PC-3 (cell line): ENCODE results near the gene GCH1.

ENCODE experiments used
- CTCF ChIP-seq: fragments of 300-600 bp; sonication (generic); conservative IDR thresholded peaks from 2 replicates; pipeline ENCODE4 v1.5.1; 2017; ENCODE audit warnings: antibody characterized with exemption, low read depth, mild to moderate bottlenecking, low read length
- EZH2 ChIP-seq: fragments of 300-600 bp; sonication (generic); IDR thresholded peaks from one replicate; pipeline ENCODE4 v1.6.1; 2017; ENCODE audit warnings: antibody characterized with exemption, mild to moderate bottlenecking, low read length; ENCODE audit not compliant: unreplicated experiment
- EZH2phosphoT487 ChIP-seq: fragments of 300-600 bp; sonication (generic); IDR thresholded peaks from 2 replicates; pipeline ENCODE4 v1.6.1; 2018; ENCODE audit warnings: mild to moderate bottlenecking, antibody characterized with exemption, low read length, borderline replicate concordance

- TF ChIP-seq CTCF (no peak), EZH2 (no peak), EZH2phosphoT487 (no peak)
Measured at GRCh38 chr14:54916101-54916500, 13.5 kb upstream of the GCH1 start.
